Astrocyte of the spinal cord (primary cell): ENCODE results near the gene SSBP2.
"Not testable (repeated sequence)": the region's sequence is repeated elsewhere in the genome, so short reads cannot be mapped to it uniquely, and the experiment has no call there.

Experiments used
- DNase-seq: peaks from one replicate; pipeline ENCODE4 v3.0.0; 2011; ENCODE audit warnings: low read depth, low spot score
- H3K4me3 ChIP-seq: 2 replicates; pipeline ENCODE4 v1.5.1; 2011; ENCODE audit warnings: low read depth, mild to moderate bottlenecking, low read length, moderate library complexity
- in situ Hi-C: cut with HindIII; loops from 2 replicates; pipeline ENCODE4 v1.10.0; 2017; ENCODE audit warnings: low sequenced_read_pairs
- TF ChIP-seq, protein P1 (sequence below): IDR thresholded peaks from 2 replicates; pipeline ENCODE4 v1.5.1; 2012; ENCODE audit warnings: low read depth, mild to moderate bottlenecking, low read length, inconsistent platforms

The SSBP2 gene

DNA sequence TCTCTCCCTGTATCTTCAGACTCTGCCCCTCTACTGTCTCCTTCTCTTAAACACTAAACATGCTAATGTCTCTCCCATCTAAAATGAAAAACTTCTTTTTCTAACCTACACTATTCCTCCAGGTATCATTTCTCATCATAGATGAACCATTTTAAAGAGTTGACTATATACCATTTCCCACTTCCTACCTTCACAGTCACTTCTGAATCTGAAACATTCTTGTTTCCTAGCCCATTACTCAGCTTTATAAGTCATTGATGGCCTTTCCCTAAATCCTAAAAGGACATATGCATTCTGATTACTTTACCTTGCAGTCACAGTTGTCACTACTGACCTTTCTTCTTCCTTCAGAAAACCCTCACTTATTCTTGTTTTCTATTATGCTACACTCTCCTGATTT lies 118.2 kb downstream of the SSBP2 start:
- in situ Hi-C loops, result no loop called here
- TF ChIP-seq, protein P1, sequence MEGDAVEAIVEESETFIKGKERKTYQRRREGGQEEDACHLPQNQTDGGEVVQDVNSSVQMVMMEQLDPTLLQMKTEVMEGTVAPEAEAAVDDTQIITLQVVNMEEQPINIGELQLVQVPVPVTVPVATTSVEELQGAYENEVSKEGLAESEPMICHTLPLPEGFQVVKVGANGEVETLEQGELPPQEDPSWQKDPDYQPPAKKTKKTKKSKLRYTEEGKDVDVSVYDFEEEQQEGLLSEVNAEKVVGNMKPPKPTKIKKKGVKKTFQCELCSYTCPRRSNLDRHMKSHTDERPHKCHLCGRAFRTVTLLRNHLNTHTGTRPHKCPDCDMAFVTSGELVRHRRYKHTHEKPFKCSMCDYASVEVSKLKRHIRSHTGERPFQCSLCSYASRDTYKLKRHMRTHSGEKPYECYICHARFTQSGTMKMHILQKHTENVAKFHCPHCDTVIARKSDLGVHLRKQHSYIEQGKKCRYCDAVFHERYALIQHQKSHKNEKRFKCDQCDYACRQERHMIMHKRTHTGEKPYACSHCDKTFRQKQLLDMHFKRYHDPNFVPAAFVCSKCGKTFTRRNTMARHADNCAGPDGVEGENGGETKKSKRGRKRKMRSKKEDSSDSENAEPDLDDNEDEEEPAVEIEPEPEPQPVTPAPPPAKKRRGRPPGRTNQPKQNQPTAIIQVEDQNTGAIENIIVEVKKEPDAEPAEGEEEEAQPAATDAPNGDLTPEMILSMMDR, result no peak
- H3K4me3 ChIP-seq, result no peak overlapping the region
- no peak for DNase-seq

DNA sequence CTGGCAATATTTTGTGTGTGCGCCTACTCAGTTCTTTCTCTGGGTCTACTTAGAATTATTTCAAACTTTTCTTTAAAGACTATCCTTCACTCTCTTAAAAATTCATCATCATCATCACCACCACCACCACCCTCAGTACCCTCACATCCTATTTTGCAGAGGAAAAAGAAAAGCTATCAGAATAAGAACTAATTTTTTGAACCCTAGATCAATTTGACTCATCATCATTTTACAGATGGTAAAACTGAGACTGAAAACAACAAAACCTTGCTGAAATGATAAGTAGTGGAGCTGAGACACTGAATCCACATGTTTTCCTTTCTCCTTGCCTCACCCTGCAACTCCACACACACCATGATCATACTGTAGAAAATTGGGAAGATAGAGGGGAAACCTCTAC lies 119.3 kb downstream of the SSBP2 start:
- in situ Hi-C loops, result no loop called here
- no peak for DNase-seq
- no peak overlapping the region for H3K4me3 ChIP-seq
- TF ChIP-seq, protein P1, result no peak

DNA sequence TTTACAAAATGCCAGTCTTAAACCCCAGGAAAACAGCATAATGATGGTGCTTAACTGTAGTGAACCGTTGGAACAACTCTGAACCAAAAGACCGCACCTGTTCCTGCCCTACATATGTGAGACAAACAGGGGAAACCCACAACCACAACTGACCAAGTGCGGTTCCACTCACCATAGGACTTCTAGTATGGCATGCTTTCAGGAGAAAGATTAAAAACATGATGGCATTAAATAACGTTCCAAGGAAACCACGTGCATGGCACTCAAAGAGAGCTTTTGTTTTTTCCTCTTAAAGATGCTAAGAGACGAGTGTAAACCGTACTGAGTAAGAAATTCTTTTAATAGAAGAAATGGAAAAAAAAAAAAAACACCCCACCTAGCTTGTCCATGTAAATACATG lies 119.8 kb downstream of the SSBP2 start:
- no peak overlapping the region for H3K4me3 ChIP-seq
- DNase-seq, result no peak
- in situ Hi-C loops, result no loop called here
- TF ChIP-seq, protein P1, result no peak

DNA sequence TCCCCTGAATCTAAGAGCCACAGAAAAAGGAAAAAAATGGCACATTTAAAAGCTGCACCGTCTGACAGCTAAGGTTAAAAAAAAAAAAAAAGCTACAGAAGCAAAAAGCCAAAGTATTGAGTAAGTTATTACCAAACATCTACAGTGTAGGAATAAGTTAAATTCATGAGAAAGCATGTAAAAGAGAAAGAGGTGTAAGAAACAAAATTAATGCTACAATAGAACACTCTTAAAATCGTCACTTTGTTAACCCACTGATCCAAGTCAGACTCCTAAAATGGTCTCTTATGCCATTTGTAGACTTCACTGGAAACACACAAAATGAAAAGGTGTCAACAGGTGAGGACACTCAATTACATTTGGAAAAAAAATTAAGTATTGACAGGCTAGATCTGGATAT lies 120.2 kb downstream of the SSBP2 start:
- TF ChIP-seq, protein P1, result no peak
- in situ Hi-C loops, result no loop called here
- no peak for DNase-seq
- H3K4me3 ChIP-seq, result no peak overlapping the region

DNA sequence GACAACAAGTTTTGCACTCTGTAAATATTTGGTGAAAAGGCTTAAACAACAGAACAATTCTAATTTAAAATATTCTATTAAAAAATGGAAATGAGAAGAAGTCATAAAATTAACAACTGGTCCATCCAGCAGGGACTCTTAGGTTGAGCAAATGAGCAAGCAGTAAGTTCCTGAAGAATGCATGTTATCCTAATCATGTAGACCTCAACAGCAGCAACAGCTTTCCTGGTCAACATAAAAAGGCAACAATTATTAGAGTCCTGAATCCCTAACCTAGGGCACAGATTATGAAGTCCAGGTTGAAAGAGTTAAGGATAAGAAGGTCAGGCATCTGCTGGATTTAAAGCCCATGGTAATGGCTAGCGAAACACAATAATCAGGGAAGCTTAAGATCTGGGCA lies 120.9 kb downstream of the SSBP2 start:
- H3K4me3 ChIP-seq, result no peak overlapping the region
- DNase-seq, result no peak
- in situ Hi-C loops, result no loop called here
- TF ChIP-seq, protein P1, result no peak

DNA sequence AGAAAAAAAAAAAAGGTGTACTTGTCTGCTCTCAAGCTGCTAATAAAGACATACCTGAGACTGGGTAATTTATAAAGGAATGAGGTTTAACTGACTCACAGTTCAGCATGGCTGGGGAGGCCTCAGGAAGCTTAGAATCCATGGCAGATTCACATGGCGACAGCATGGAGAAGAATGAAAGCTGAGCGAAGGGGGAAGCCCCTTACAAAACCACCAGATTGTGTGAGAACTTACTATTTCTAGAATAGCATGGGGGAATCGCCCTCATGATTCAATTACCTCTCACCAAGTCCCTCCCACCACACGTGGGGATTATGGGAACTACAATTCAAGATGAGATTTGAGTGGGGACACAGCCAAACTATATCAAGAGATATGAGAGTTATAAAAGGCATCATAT lies 122.8 kb downstream of the SSBP2 start:
- H3K4me3 ChIP-seq, DNase-seq, in situ Hi-C loops: not testable (repeated sequence)

DNA sequence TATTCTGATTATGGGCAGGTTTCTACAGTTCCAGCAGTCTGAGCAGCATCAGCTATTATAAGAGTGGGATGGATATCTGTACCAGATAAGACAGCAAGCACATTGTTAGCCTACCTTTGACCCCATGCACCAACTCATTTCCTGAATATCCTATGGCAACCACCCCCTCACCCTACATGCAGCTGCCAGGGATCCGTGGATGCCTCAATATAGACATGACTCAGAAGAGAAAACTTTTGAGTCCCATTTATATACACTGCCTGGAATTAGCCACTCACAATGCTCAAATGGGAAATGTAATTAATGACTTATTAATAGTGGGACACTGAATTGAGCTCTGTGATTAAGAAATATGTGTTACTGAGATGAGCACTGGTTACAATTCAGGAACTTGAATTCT lies 124.4 kb downstream of the SSBP2 start:
- H3K4me3 ChIP-seq, result no peak overlapping the region
- peak; percentile 75 for DNase-seq
- in situ Hi-C loops, result no loop called here
- TF ChIP-seq, protein P1, result no peak
